Cerebellar cortex (tissue), 1 donor: ENCODE results near the gene ZNF611.
"Not testable (repeated sequence)": the region's sequence is repeated elsewhere in the genome, so short reads cannot be mapped to it uniquely, and the experiment has no call there.

Experiments
- DNase-seq: peaks from one replicate; pipeline ENCODE4 v3.0.0-alpha.2; 2015; ENCODE audit warnings: low spot score

Gene ZNF611

GRCh38 chr19:52681216-52681615 is 53.6 kb downstream of the ZNF611 start:
- not testable (repeated sequence) for DNase-seq

DNA sequence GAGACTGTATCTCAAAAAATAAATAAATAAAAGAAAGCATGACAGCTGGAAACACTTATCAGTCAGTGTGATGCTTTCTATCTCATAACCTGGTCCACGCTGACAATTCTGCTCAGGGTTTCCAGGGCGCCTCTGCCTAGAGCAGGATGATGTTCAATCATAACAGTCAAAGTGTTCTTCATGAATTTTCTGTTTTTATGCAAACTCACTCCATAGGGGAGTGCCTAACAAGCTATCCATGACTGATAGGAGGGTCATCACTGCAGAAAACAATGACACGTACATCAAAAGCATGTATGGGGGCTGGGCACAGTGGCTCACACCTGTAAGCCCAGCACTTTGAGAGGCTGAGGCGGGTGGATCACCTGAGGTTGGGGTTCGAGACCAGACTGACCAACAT is 55.2 kb downstream of the ZNF611 start:
- no peak for DNase-seq

DNA sequence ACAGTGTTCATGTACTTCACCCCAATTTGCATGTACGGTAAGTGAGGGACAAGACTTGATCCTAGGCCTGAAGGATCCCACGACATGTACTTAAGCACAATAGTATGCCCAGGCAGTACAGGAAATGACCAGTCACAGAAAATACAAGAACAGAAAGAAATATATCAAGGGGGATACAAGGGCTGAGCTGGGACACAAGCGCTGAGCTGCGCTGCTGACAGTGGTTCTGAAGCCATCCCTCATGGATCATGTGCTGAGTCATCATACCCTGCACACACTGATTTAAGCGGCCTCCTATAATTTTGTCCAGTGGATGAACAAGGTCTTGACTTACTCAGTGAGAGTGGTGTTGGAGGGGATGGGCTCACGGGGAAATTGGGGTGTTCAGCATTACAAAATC is 59.6 kb downstream of the ZNF611 start:
- DNase-seq, result not testable (repeated sequence)

DNA sequence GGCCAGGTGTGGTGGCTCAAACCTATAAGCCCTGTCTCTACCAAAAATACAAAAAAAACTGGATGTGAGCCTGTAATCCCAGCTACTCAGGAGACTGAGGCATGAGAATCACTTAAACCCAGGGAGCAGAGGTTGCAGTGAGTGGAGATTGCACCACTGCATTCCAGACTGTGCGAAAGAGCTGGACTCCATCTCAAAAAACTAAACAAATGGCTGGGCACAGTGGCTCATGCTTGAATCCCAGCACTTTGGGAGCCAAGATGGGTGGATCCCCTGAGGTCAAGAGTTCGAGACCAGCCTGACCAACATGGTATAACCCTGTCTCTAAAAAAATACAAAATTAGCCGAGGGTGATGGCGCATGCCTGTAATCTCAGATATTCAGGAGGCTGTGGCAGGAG is 61.8 kb downstream of the ZNF611 start:
- no peak for DNase-seq

DNA sequence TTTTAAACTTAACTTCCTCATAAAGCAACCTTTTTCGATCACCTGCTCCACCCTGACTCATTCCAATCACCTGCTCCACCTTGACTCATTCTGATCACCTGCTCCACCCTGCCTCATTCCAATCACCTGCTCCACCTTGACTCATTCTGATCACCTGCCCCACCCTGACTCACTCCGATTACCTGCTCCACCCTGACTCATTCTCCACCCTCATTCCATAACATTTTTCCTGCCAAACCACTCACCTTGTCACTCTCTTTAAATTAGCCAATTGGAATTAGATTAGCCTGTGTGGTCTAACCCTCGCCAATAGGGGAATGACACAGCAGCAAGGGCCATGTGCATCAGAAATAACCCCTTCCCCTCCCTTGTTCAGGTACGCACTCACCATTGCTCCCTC is 64.8 kb downstream of the ZNF611 start:
- DNase-seq, result no peak

DNA sequence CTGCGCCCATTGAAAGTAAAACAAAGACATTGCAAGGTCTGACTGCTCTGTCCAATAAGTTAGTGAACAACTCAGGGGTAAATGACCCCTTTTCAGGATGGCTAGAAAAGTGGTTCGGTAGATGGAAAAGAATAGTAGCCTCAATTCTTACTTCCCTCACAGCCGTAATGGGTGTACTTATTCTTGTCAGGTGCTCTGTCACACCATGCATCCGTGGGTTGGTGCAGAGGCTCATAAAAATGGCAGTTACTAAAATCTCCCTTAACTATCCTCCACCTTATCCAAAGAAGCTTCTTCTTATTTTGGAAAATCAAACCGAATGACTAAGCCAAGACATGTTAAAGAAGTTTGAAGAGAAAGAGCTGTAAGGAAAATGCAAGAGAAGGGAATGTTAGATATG is 65.3 kb downstream of the ZNF611 start:
- no peak for DNase-seq

DNA sequence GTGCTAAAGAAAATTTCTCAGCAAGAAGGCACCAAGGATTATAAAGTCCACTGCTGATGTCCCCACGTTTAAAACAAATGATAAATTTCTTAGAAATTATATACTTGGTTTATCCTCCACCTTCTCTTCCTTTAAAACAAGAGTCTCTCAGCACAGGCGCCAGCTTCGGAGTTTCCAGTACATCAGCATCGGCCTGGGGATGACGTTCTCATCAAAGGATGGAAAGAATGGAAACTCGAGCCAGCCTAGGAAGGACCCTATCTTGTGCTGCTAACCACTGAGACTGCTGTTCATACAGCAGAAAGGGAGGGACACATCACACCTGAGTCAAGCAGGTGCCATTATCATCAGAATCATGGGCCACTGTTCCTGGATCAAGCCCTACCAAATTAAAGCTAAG is 66.9 kb downstream of the ZNF611 start:
- no peak for DNase-seq

- DNase-seq, result no peak
These were observed 68.3 kb downstream of the ZNF611 start for GRCh38 chr19:52666506-52666905.

GRCh38 chr19:52665529-52665928 is 69.3 kb downstream of the ZNF611 start:
- DNase-seq, result no peak

DNA sequence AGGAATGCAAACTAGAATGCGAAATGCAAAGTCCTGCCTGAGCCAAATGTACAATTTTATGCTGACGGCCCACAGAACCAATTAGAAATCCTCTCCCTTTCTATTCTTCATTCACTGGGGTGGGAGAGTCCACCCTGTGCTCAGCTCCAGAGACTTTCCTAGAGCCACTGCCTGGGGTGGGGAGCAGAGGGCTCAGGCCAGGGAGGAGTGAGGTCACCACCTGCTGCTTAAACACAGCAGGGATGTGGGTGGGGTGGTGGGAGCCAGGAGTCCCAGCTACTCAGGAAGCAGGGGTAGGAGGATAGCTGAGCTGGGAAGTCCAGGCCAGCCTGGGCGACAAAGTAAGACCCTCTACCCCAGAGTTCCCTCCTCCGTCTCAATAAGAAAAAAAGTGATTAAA is 69.8 kb downstream of the ZNF611 start:
- no peak for DNase-seq

DNA sequence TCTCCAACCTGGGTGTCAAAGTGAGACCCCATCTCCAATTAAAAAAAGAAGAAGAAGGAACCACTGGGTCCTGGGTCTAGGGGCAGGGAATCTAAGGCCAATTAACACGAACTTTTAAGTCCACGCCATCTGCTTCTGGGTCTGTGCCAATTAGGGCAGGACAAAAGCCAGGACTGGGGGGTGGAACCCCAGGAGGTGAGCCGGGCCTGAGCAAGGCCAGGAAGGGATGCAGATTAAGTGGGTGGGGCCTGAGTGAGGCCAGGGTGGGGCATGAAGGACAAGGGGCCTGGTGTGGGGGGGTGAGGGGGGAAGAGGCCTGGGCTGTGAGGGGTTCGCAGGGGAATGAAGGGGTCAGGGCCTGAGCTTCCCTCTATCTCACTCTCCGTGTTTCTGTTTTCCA is 70.4 kb downstream of the ZNF611 start:
- peak; percentile 12 for DNase-seq

GRCh38 chr19:52662631-52663030 is 72.2 kb downstream of the ZNF611 start:
- no peak for DNase-seq

GRCh38 chr19:52660981-52661380 is 73.9 kb downstream of the ZNF611 start:
- DNase-seq, result no peak

GRCh38 chr19:52659013-52659412 is 75.8 kb downstream of the ZNF611 start:
- DNase-seq, result no peak

DNA sequence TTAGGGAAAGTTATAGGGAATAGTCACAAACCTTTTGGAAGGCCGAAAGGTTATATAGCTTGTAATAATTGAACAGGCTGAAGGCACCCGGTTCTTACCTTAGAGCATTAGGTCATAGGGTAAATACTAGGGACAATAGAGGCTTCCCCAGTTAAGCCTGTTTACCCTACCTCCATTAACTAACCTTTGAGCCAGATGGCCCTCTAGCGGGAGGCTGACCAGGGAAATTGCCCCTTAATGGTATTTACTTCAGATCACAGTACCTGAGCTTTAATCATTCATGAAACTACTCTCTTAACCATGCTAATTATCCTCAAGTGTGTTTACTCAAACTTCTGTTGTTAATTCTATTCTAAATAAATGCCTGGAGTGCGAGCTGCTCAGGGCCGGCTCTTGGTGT is 76.2 kb downstream of the ZNF611 start:
- DNase-seq, result no peak

DNA sequence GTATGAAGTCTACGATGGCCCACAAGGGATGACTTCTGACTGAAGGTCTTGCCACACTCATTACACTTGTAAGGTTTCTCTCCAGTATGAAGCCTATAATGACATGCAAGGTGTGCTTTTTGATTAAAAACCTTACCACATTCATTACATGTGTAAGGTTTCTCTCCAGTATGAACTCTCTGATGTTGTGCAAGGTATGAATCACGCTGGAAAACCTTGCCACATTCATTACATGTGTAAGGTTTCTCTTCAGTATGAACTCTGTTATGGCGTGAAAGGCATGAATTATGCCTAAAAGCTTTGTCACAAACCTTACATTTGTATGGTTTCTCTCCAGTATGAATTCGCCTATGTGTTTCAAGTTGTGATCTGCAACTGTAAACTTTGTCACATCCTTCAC is 81.7 kb downstream of the ZNF611 start:
- DNase-seq, result no peak
